ENCODE measurements around the gene TLN1. TPM values are rescaled to one million over a fixed set of nuclear protein-coding genes. Genes with fewer than 3 reads are reported as not detected.

The TLN1 gene
- total RNA-seq, 2 experiments from 2014 or later = 158 to 169 TPM

- no peak overlapping the region for H3K4me3 Mint-ChIP-seq
- peaks cover 9% of the 10 kb centered on the region for H3K4me1 Mint-ChIP-seq
- no peaks in the 10 kb centered on the region for H3K36me3 Mint-ChIP-seq
- peaks cover 3% of the 10 kb centered on the region for H3K27me3 Mint-ChIP-seq
- no peaks in the 10 kb centered on the region for H3K9me3 Mint-ChIP-seq
- H3K27ac Mint-ChIP-seq = no peak overlapping the region
- DNase-seq = no peak
Observed at GRCh38 chr9:35679766-35680330, 52.1 kb downstream of the TLN1 start.

DNA sequence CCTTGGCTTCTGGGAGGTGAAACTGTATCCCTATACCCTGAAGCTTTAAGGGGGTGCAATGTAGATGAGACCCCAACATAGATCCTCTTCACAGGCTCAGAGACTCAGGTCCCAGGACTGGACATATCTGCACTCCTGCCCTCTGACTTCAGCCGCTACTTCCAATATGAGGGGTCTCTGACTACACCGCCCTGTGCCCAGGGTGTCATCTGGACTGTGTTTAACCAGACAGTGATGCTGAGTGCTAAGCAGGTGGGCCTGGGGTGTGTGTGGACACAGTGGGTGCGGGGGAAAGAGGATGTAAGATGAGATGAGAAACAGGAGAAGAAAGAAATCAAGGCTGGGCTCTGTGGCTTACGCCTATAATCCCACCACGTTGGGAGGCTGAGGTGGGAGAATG lies 52.9 kb downstream of the TLN1 start:
- no peak overlapping the region for H3K4me3 Mint-ChIP-seq
- no peak overlapping the region for H3K27ac Mint-ChIP-seq
- no peaks in the 10 kb centered on the region for H3K36me3 Mint-ChIP-seq
- peaks cover 9% of the 10 kb centered on the region for H3K27me3 Mint-ChIP-seq
- no peak for DNase-seq
- H3K9me3 Mint-ChIP-seq = no peaks in the 10 kb centered on the region
- peaks cover 12% of the 10 kb centered on the region for H3K4me1 Mint-ChIP-seq

DNA sequence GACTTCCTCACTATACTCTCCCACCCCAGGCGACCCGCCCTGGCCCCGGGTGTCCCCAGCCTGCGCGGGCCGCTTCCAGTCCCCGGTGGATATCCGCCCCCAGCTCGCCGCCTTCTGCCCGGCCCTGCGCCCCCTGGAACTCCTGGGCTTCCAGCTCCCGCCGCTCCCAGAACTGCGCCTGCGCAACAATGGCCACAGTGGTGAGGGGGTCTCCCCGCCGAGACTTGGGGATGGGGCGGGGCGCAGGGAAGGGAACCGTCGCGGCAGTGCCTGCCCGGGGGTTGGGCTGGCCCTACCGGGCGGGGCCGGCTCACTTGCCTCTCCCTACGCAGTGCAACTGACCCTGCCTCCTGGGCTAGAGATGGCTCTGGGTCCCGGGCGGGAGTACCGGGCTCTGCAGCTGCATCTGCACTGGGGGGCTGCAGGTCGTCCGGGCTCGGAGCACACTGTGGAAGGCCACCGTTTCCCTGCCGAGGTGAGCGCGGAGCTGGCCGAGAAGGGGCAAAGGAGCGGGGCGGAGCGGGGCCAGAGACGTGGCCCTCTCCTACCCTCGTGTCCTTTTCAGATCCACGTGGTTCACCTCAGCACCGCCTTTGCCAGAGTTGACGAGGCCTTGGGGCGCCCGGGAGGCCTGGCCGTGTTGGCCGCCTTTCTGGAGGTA lies 56.1 kb downstream of the TLN1 start:
- Mint-ChIP-seq H3K4me1 (peaks cover 12% of the 10 kb centered on the region), H3K27ac (no peak overlapping the region), H3K9me3 (no peaks in the 10 kb centered on the region), H3K36me3 (no peaks in the 10 kb centered on the region), H3K27me3 (peaks cover 9% of the 10 kb centered on the region), H3K4me3 (peak overlapping the region; percentile 66)
- DNase-seq = peak; percentile 65

DNA sequence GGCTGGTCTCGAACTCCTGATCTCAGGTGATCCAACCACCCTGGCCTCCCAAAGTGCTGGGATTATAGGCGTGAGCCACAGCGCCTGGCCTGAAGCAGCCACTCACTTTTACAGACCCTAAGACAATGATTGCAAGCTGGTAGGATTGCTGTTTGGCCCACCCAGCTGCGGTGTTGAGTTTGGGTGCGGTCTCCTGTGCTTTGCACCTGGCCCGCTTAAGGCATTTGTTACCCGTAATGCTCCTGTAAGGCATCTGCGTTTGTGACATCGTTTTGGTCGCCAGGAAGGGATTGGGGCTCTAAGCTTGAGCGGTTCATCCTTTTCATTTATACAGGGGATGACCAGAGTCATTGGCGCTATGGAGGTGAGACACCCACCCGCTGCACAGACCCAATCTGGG lies 56.8 kb downstream of the TLN1 start:
- Mint-ChIP-seq H3K27me3 (peaks cover 9% of the 10 kb centered on the region), H3K4me1 (peaks cover 12% of the 10 kb centered on the region), H3K9me3 (no peaks in the 10 kb centered on the region), H3K27ac (no peak overlapping the region), H3K36me3 (no peaks in the 10 kb centered on the region), H3K4me3 (peak overlapping the region; percentile 66)
- DNase-seq = no peak

- Mint-ChIP-seq H3K4me3 (no peak overlapping the region), H3K9me3 (no peaks in the 10 kb centered on the region), H3K27ac (no peak overlapping the region), H3K27me3 (peaks cover 9% of the 10 kb centered on the region), H3K4me1 (peaks cover 12% of the 10 kb centered on the region), H3K36me3 (no peaks in the 10 kb centered on the region)
- DNase-seq = no peak
Observed at GRCh38 chr9:35674025-35674361, 58.0 kb downstream of the TLN1 start.

DNA sequence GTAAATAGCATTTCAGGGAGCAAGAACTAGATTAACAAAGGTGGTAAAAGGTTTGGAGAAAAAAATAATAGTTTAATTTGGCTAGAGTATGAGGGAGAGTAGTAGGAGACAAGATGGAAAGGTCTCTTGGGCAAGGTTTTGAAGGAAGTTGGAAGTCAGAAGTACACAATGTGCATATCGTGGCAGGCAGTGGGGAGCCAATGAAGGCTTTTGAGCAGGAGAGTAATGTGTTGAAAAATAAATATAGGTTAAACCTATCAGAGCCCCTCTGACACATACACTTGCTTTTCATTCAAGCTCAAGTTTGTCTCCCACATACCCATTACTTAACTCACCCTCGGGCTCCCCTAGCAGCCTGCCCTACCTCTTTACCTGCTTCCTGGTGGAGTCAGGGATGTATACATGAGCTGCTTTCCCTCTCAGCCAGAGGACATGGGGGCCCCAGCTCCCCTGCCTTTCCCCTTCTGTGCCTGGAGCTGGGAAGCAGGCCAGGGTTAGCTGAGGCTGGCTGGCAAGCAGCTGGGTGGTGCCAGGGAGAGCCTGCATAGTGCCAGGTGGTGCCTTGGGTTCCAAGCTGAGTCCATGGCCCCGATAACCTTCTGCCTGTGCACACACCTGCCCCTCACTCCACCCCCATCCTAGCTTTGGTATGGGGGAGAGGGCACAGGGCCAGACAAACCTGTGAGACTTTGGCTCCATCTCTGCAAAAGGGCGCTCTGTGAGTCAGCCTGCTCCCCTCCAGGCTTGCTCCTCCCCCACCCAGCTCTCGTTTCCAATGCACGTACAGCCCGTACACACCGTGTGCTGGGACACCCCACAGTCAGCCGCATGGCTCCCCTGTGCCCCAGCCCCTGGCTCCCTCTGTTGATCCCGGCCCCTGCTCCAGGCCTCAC lies 58.6 kb downstream of the TLN1 start, which contains the start of gene CA9:
Gene CA9, plus strand, starts transcription at position 797 of the 893 bp plus-strand sequence. Its CDS starts 32 bp downstream, at position 829.
- peaks cover 9% of the 10 kb centered on the region for H3K27me3 Mint-ChIP-seq
- no peak for DNase-seq
- no peaks in the 10 kb centered on the region for H3K36me3 Mint-ChIP-seq
- H3K27ac Mint-ChIP-seq = no peak within 1 kb of the TSS
- H3K9me3 Mint-ChIP-seq = no peaks in the 10 kb centered on the region
- peaks cover 12% of the 10 kb centered on the region for H3K4me1 Mint-ChIP-seq
- H3K4me3 Mint-ChIP-seq = peak within 1 kb of the TSS; percentile 63

DNA sequence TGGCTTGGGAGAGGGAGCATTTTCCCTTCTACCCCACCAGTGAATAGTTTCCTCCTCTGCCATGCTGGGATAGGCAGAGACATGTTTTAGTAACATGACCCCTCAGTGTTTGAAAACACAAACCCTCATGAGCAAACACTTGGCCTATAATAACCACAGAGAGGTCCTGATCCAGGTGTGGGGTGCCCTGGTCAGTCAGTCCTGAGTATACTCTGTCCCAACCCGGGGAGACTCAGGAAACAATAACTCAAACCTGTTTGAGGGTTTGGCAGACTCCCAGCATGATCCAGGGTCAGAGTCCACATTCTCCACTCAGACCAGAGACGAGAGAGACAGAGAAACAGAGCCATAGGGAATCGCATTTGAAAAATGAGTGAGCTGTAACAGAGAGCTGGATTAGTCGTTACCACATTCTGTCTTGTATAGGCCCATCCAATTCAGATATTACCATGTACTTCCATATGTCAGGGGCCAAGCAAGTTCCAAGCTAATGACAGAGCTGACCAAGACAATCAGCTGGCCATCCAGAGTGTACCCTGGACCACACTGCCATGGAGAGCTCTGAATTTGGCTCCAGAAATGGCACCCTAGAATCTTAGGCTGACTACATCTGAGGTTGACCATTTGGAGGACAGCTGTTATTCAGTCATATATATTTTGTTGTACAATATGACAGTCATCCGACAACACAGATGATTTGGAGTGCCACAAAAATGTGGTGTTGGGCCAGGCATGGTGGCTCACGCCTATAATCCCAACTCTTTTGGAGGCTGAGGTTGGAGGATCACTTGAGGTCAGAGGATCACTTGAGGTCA lies 62.5 kb downstream of the TLN1 start:
- Mint-ChIP-seq H3K27ac (no peak overlapping the region), H3K9me3 (no peaks in the 10 kb centered on the region), H3K4me3 (no peak overlapping the region), H3K27me3 (peaks cover 3% of the 10 kb centered on the region), H3K4me1 (peaks cover 14% of the 10 kb centered on the region), H3K36me3 (no peaks in the 10 kb centered on the region)
- no peak for DNase-seq

DNA sequence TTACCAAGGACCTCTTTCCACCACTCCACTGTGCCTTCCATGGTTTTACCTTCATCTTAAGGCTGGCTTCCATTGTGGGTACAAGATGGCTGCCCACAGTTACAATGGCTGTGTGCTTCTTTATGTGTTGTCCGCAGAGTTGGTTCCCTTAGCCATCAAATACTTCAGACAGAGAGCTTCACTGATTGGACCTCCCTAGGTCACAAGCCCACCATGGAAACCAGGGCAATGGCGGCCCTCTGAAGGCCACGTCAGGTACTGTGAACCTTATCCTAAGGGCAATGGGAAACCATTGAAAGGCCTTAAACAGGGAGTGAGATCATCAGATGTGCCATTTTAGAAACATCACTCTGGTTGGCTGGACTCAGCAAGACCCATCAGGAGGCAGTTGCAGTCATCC lies 64.1 kb downstream of the TLN1 start:
- H3K27ac Mint-ChIP-seq = no peak overlapping the region
- no peaks in the 10 kb centered on the region for H3K27me3 Mint-ChIP-seq
- H3K36me3 Mint-ChIP-seq = peaks cover 5% of the 10 kb centered on the region
- no peak for DNase-seq
- H3K9me3 Mint-ChIP-seq = no peaks in the 10 kb centered on the region
- H3K4me3 Mint-ChIP-seq = no peak overlapping the region
- peaks cover 24% of the 10 kb centered on the region for H3K4me1 Mint-ChIP-seq

DNA sequence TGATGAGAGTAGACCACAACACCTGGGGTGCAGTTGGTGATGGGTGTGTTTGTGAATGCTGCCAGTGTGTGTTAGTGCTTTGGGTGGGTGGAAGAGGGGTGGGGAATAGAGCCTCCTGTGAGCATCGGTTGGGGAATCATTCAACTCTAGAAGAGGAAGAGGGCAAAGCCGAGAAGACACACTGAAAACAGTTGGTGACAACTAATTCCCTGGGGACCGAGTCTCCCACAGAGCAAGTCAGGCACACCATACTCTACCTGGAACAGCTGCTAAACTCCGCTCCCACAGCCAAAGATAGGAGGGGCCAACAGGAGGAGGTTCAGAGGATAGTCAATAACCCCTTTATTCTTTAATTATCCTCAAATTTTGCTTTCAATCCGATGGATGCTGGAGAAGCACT lies 65.4 kb downstream of the TLN1 start:
- peaks cover 1% of the 10 kb centered on the region for H3K9me3 Mint-ChIP-seq
- peaks cover 18% of the 10 kb centered on the region for H3K36me3 Mint-ChIP-seq
- DNase-seq = no peak
- H3K4me1 Mint-ChIP-seq = peaks cover 38% of the 10 kb centered on the region
- H3K4me3 Mint-ChIP-seq = no peak overlapping the region
- no peaks in the 10 kb centered on the region for H3K27me3 Mint-ChIP-seq
- no peak overlapping the region for H3K27ac Mint-ChIP-seq

DNA sequence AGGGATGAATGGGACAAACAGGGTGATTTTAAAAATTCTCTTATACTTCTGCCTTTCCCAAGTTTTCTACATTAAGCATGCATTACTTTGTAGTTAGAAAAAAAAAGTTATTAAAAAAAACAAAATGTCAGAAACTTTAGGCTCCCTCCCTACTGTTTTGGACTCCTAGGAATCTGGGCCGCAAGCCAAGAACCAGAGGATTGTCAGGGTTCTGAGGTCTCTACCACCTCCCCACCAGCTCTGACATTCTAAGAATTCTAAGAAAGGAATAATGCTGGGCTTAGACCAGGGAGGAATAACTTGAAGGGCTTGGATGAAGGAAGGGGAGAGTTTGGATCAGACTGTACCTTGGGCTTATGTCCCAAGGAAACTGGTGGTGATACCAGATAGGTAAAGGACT lies 66.0 kb downstream of the TLN1 start:
- H3K9me3 Mint-ChIP-seq = peaks cover 1% of the 10 kb centered on the region
- peaks cover 18% of the 10 kb centered on the region for H3K36me3 Mint-ChIP-seq
- peaks cover 41% of the 10 kb centered on the region for H3K4me1 Mint-ChIP-seq
- no peaks in the 10 kb centered on the region for H3K27me3 Mint-ChIP-seq
- H3K4me3 Mint-ChIP-seq = peak overlapping the region; percentile 84
- H3K27ac Mint-ChIP-seq = no peak overlapping the region
- DNase-seq = no peak

- Mint-ChIP-seq H3K36me3 (peaks cover 24% of the 10 kb centered on the region), H3K27ac (peak overlapping the region; percentile 64), H3K4me1 (peaks cover 46% of the 10 kb centered on the region), H3K9me3 (peaks cover 1% of the 10 kb centered on the region), H3K27me3 (no peaks in the 10 kb centered on the region), H3K4me3 (peak overlapping the region; percentile 84)
- DNase-seq = no peak
Observed at GRCh38 chr9:35665471-35665818, 66.5 kb downstream of the TLN1 start.

DNA sequence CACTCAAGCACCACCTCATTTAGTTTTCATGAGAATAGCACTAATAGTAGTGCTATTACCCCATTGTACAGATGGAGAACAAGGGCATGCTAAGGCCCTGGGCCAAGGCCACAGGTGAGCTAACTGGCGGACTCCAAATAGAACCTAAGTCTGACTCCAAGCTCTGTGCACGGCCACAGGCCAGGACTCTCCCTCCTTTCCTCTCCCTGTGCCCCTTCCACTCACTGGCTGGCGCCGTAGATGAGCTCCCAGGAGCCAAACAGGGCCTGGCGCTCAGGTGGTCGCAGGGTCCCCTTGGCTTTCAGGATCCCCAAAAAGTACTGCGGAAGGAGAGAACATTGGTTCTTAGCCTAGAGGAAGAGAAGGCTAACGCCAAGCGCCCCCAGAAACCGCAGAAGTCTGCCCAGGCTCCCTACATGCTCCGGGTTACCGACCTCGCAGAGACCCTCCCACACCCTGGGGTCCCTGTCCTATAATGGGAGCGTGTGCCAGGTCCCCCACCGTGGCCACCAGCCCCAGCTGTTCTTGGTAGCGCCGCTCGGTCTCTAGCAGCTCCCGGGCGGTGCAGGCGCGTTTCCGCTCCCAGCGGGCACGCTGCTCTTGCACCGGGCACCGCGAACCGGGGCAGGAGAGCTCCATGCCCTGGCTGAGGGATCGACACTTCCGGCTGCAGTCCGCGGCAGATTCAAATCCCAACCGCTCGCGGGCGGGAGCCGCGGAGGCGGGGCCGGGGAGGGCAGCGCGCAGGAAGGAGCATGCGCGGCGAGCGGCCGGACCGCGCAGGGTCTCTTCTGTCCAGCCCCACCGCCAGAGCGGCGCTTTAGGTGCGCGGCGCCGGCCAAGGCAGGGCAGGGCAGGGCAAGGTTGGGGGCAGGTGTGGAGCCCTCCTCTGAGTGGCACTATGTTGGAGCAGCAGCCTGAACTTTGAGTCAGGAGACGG lies 67.2 kb downstream of the TLN1 start, which contains the start of gene ARHGEF39:
Gene ARHGEF39, minus strand, starts transcription at position 665 of the 940 bp plus-strand sequence. Its CDS starts 26 bp downstream, at position 639.
- Mint-ChIP-seq H3K36me3 (peaks cover 27% of the 10 kb centered on the region), H3K27me3 (no peaks in the 10 kb centered on the region), H3K4me3 (peak within 1 kb of the TSS; percentile 84), H3K9me3 (peaks cover 1% of the 10 kb centered on the region), H3K4me1 (peaks cover 52% of the 10 kb centered on the region), H3K27ac (peak within 1 kb of the TSS; percentile 64)
- DNase-seq = peak; percentile 85

DNA sequence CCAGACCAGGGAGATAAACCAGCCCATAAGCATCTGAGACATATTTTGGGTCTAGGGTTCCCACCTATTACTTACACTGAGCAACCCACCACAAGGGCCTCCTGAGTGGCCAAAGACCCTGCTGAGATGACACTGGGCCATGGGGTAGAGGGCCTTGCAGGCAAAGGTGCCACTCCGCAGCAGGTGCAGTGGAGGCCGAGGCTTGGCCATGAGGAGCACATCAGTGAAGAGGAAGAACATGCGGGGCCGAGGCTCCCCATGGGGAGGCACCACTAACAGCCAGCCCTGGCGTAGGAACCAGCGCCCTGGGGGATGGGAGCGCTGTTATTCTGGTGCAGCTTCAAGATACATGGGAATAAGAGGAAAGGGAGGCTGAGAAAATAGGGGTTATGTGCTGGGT lies 69.6 kb downstream of the TLN1 start:
- peaks cover 4% of the 10 kb centered on the region for H3K27me3 Mint-ChIP-seq
- no peak for DNase-seq
- peaks cover 3% of the 10 kb centered on the region for H3K9me3 Mint-ChIP-seq
- H3K36me3 Mint-ChIP-seq = peaks cover 38% of the 10 kb centered on the region
- H3K4me3 Mint-ChIP-seq = peak overlapping the region; percentile 50
- H3K4me1 Mint-ChIP-seq = peaks cover 67% of the 10 kb centered on the region
- H3K27ac Mint-ChIP-seq = peak overlapping the region; percentile 76
